ENCODE data around the gene IL6.
A peak's percentile ranks its signal among the peaks of the same experiment; 100 is the strongest.
"Not testable (repeated sequence)": the region's sequence is repeated elsewhere in the genome, so short reads cannot be mapped to it uniquely, and the experiment has no call there.

IL6 gene

GRCh38 chr7:22726907-22727713, at the start of gene IL6:
Gene IL6 (plus strand): TSS chr7:22727200. CDS start chr7:22727263, 63 bp downstream.
- DNase-seq = peak; percentile 33

- peak; percentile 71 for DNase-seq
Observed at GRCh38 chr7:22677263-22677662, 49.7 kb upstream of the IL6 start.

- peak; percentile 66 for DNase-seq
Observed at GRCh38 chr7:22677680-22678079, 49.3 kb upstream of the IL6 start.

GRCh38 chr7:22680482-22680911, 46.5 kb upstream of the IL6 start:
- DNase-seq = peak; percentile 44

- no peak for DNase-seq
Observed at GRCh38 chr7:22681312-22681711, 45.7 kb upstream of the IL6 start.

GRCh38 chr7:22681852-22682657, 44.9 kb upstream of the IL6 start:
- no peak for DNase-seq

- no peak for DNase-seq
Observed at GRCh38 chr7:22683379-22683778, 43.6 kb upstream of the IL6 start.

- no peak for DNase-seq
Observed at GRCh38 chr7:22686620-22687019, 40.4 kb upstream of the IL6 start.

GRCh38 chr7:22688084-22688483, 38.9 kb upstream of the IL6 start:
- no peak for DNase-seq

GRCh38 chr7:22688934-22689333, 38.1 kb upstream of the IL6 start:
- not testable (repeated sequence) for DNase-seq

- DNase-seq = peak; percentile 50
Observed at GRCh38 chr7:22694597-22695207, 32.3 kb upstream of the IL6 start.

GRCh38 chr7:22695476-22696132, 31.4 kb upstream of the IL6 start:
- DNase-seq = no peak

GRCh38 chr7:22696541-22697228, 30.3 kb upstream of the IL6 start:
- peak; percentile 60 for DNase-seq

- DNase-seq = no peak
Observed at GRCh38 chr7:22697322-22697859, 29.6 kb upstream of the IL6 start.

GRCh38 chr7:22697876-22698606, 29.0 kb upstream of the IL6 start:
- peak; percentile 79 for DNase-seq

GRCh38 chr7:22698767-22699166, 28.2 kb upstream of the IL6 start:
- peak; percentile 78 for DNase-seq

GRCh38 chr7:22700559-22701002, 26.4 kb upstream of the IL6 start:
- DNase-seq = peak; percentile 50

GRCh38 chr7:22702516-22702915, 24.5 kb upstream of the IL6 start:
- DNase-seq = no peak

GRCh38 chr7:22703107-22703855, 23.7 kb upstream of the IL6 start:
- not testable (repeated sequence) for DNase-seq

GRCh38 chr7:22703978-22704610, 22.9 kb upstream of the IL6 start:
- not testable (repeated sequence) for DNase-seq

All from activated CD4-positive, alpha-beta T cell treated with anti-CD3 and anti-CD28 coated beads, Interleukin-2, Interleukin-6, amounts not matched to agents 100 ng/mL and 50 ng/mL, durations not matched to agents 16 hours and 8 hours (primary cell).